ENCODE results near the gene MS4A5.
A peak's percentile ranks its signal among the peaks of the same experiment; 100 is the strongest.

Gene MS4A5

DNA sequence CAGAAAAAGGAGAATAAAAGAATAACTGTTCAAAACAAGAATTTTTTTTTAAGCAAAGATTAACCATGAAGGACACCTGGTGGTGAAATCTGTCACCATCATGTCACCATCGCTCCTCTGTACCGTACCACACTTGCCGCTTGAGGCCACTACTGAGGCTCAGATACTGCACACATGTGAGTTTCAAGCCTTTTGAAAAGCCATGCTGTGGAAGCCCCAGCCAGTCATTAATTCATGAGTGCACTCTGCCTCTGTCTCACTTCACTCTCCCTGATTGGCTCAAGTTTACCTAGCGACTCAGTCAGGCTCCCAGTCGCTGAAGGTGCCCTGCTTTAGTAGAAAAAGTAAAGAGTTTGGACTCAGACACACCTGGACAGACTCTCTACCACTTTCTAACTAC is 56.6 kb downstream of the MS4A5 start:
- peak; percentile 2 to 16 for DNase-seq

DNA sequence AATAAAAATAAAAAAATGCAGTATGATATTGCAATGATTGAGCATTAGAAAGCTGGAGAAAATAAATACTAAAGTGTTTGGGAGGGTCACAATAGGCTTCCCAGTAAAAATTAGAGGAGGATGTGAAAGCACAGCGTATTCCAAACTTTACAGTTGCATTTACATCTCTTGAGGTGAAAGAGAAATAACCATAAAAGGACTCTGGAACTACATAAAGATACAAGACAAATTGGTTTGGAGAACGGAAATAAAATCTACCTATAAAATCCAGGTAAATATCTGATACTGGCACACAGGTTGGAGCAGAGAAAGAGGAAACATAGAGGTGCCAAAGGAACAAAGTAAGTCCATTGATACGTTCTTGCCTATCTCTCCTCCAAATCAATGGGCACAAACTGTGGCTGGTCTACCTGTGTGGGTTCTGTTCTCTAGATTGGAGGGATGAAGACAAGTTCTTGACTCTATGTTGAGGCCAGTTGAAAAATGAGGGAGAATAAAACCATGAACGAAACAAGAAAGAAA is 63.2 kb downstream of the MS4A5 start, which contains the start of gene MS4A12:
TSS of gene MS4A12 (plus strand) at position 291 of the 522 bp plus-strand sequence. CDS start 4,541 bp downstream, outside the sequence.
- DNase-seq = no peak

DNA sequence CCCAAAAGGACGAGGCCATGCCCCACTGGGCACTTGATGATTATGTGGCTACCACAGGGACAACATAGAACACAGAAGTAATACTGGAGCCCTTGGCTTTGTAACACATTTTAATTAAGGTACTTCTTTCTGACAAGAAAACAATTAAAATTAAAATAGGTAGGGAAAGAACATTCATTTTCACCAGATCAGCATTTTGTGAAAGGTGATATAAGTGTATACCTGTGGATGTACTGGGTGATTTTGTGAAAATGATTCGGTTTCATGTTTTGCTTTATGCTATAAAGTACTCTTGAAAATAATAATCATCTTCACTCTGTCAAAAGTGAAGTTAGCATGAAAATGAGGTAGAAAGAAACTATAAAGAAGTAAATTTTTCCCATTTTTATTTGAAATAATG is 64.1 kb downstream of the MS4A5 start:
- no peak for DNase-seq

Data from activated CD4-positive, alpha-beta T cell treated with anti-CD3 and anti-CD28 coated beads, Interleukin-2, amount 50 U/mL, for 48 hours (primary cell).